Measurements from ENCODE around the gene SLC24A3.

SLC24A3 gene

GRCh38 chr20:19244291-19244690 lies 31.8 kb downstream of the SLC24A3 start:
- Histone ChIP-seq H3F3A (ENCODE audit: low read depth) (no peaks in the 10 kb centered on the region), H4K20me1 (ENCODE audit: insufficient read depth, low read length, poor library complexity, severe bottlenecking) (no peaks in the 10 kb centered on the region), H3K36me3 (ENCODE audit: insufficient read depth, low read length) (no peaks in the 10 kb centered on the region), H3K4me2 (ENCODE audit: low read depth, low read length, poor library complexity, severe bottlenecking) (no peak overlapping the region), H3K9ac (ENCODE audit: low read depth, low read length, poor library complexity, severe bottlenecking) (no peak overlapping the region), H3K4me3 (ENCODE audit: low read length, poor library complexity, severe bottlenecking) (no peak overlapping the region), H3K9me3 (ENCODE audit: insufficient read depth, low read depth, low read length) (no peaks in the 10 kb centered on the region), H3K9me2 (replicated peaks; ENCODE audit: low read depth, low read length) (no peaks in the 10 kb centered on the region), H2AFZ (ENCODE audit: low read length) (no peak overlapping the region), H3K27me3 (ENCODE audit: insufficient read depth, low read length, poor library complexity, severe bottlenecking) (no peaks in the 10 kb centered on the region), H3K79me2 (ENCODE audit: insufficient read depth, low read length) (no peaks in the 10 kb centered on the region), H3K4me1 (ENCODE audit: insufficient read depth, low read length, poor library complexity, severe bottlenecking) (no peaks in the 10 kb centered on the region)
- TF ChIP-seq EZH2phosphoT487 (IDR thresholded peaks at IDR 0.05; ENCODE audit: borderline replicate concordance) = no peak
- no peak for TF ChIP-seq CTCF (conservative IDR thresholded peaks at IDR 0.05; ENCODE audit: low read length)

- H3K79me2 ChIP-seq (ENCODE audit: insufficient read depth, low read length) = no peaks in the 10 kb centered on the region
- TF ChIP-seq CTCF (conservative IDR thresholded peaks at IDR 0.05; ENCODE audit: low read length) = peak; percentile 60
- no peak for TF ChIP-seq EZH2phosphoT487 (IDR thresholded peaks at IDR 0.05; ENCODE audit: borderline replicate concordance)
- no peaks in the 10 kb centered on the region for H3F3A ChIP-seq (ENCODE audit: low read depth)
- H2AFZ ChIP-seq (ENCODE audit: low read length) = no peak overlapping the region
- H3K9me2 ChIP-seq (replicated peaks; ENCODE audit: low read depth, low read length) = no peaks in the 10 kb centered on the region
- peaks cover 5% of the 10 kb centered on the region for H3K4me1 ChIP-seq (ENCODE audit: insufficient read depth, low read length, poor library complexity, severe bottlenecking)
- no peaks in the 10 kb centered on the region for H3K27me3 ChIP-seq (ENCODE audit: insufficient read depth, low read length, poor library complexity, severe bottlenecking)
- no peak overlapping the region for H3K4me3 ChIP-seq (ENCODE audit: low read length, poor library complexity, severe bottlenecking)
- no peak overlapping the region for H3K9ac ChIP-seq (ENCODE audit: low read depth, low read length, poor library complexity, severe bottlenecking)
- no peak overlapping the region for H3K4me2 ChIP-seq (ENCODE audit: low read depth, low read length, poor library complexity, severe bottlenecking)
- H3K36me3 ChIP-seq (ENCODE audit: insufficient read depth, low read length) = no peaks in the 10 kb centered on the region
- H4K20me1 ChIP-seq (ENCODE audit: insufficient read depth, low read length, poor library complexity, severe bottlenecking) = no peaks in the 10 kb centered on the region
- H3K9me3 ChIP-seq (ENCODE audit: insufficient read depth, low read depth, low read length) = no peaks in the 10 kb centered on the region
Observed at GRCh38 chr20:19249106-19249879, 36.9 kb downstream of the SLC24A3 start.

GRCh38 chr20:19250346-19250745 lies 37.9 kb downstream of the SLC24A3 start:
- Histone ChIP-seq H3K27me3 (ENCODE audit: insufficient read depth, low read length, poor library complexity, severe bottlenecking) (no peaks in the 10 kb centered on the region), H3K4me3 (ENCODE audit: low read length, poor library complexity, severe bottlenecking) (no peak overlapping the region), H3K4me1 (ENCODE audit: insufficient read depth, low read length, poor library complexity, severe bottlenecking) (peaks cover 5% of the 10 kb centered on the region), H4K20me1 (ENCODE audit: insufficient read depth, low read length, poor library complexity, severe bottlenecking) (no peaks in the 10 kb centered on the region), H3K79me2 (ENCODE audit: insufficient read depth, low read length) (no peaks in the 10 kb centered on the region), H3K36me3 (ENCODE audit: insufficient read depth, low read length) (no peaks in the 10 kb centered on the region), H2AFZ (ENCODE audit: low read length) (no peak overlapping the region), H3K9ac (ENCODE audit: low read depth, low read length, poor library complexity, severe bottlenecking) (no peak overlapping the region), H3K9me3 (ENCODE audit: insufficient read depth, low read depth, low read length) (no peaks in the 10 kb centered on the region), H3F3A (ENCODE audit: low read depth) (no peaks in the 10 kb centered on the region), H3K9me2 (replicated peaks; ENCODE audit: low read depth, low read length) (no peaks in the 10 kb centered on the region), H3K4me2 (ENCODE audit: low read depth, low read length, poor library complexity, severe bottlenecking) (no peak overlapping the region)
- TF ChIP-seq EZH2phosphoT487 (IDR thresholded peaks at IDR 0.05; ENCODE audit: borderline replicate concordance) (no peak), CTCF (conservative IDR thresholded peaks at IDR 0.05; ENCODE audit: low read length) (no peak)
